Transverse colon (tissue), 4 donors: ENCODE measurements around the gene DIP2A. TPM values are rescaled to one million over a fixed set of nuclear protein-coding genes. Genes with fewer than 3 reads are reported as not detected.
"Not testable (repeated sequence)": the region's sequence is repeated elsewhere in the genome, so short reads cannot be mapped to it uniquely, and the experiment has no call there.

ENCODE experiments used
- DNase-seq: peaks from one replicate; pipeline ENCODE4 v3.0.0-alpha.2; 2019
- H3K27ac ChIP-seq, 4 donors: fragments of 200-600 bp; sonication (generic); 2 replicates each; pipeline ENCODE4 v1.5.1; 2016 to 2018; ENCODE audit warnings: inconsistent platforms in 4 of 4
- H3K27me3 ChIP-seq: fragments of 200-600 bp; sonication (generic); 2 replicates; pipeline ENCODE4 v1.5.1; 2017; ENCODE audit warnings: inconsistent platforms
- H3K36me3 ChIP-seq, 4 donors: fragments of 200-600 bp; sonication (generic); 2 replicates each; pipeline ENCODE4 v1.5.1; 2017 to 2019; ENCODE audit warnings: inconsistent platforms in 4 of 4
- H3K4me1 ChIP-seq, 4 donors: fragments of 200-600 bp; sonication (generic); 2 replicates each; pipeline ENCODE4 v1.5.1; 2017 to 2020; ENCODE audit warnings: inconsistent platforms in 4 of 4
- H3K4me3 ChIP-seq, 4 donors: fragments of 200-600 bp; sonication (generic); 1 replicate in 1 of 4; 2 replicates in 3 of 4; pipeline versions ENCODE4 v1.5.1 to v1.6.1; 2017 to 2019; ENCODE audit warnings: inconsistent platforms in 4 of 4
- H3K9me3 ChIP-seq, 2 donors: fragments of 200-600 bp; sonication (generic); 2 replicates each; pipeline ENCODE4 v1.5.1; 2017 to 2019; ENCODE audit warnings: inconsistent platforms in 2 of 2
- EP300 ChIP-seq: sonication (generic); formaldehyde crosslinking; IDR thresholded peaks from one replicate; pipeline ENCODE4 v1.6.1; 2017; ENCODE audit warnings: antibody characterized with exemption, low read depth
- POLR2A ChIP-seq: fragments of 450-650 bp; IDR thresholded peaks from one replicate; pipeline ENCODE4 v1.6.1; 2016; ENCODE audit warnings: antibody characterized with exemption, mild to moderate bottlenecking, moderate library complexity
- POLR2AphosphoS5 ChIP-seq, 3 donors: sonication (generic); formaldehyde crosslinking; IDR thresholded peaks; one replicate each; pipeline ENCODE4 v1.6.1; 2016; ENCODE audit warnings: antibody characterized with exemption in 3 of 3
- WGBS, 2 donors: methylation state at CpG; one replicate each; pipeline ENCODE4 v1.1.5; 2018; ENCODE audit warnings: low coverage in 1 of 2; 5-methylcytosine and 5-hydroxymethylcytosine counted together
- in situ Hi-C, 4 donors: fragments of 200-750 bp; cut with MboI; loops; one replicate each; pipeline versions ENCODE4 v1.15.0 to v1.15.1; 2017; ENCODE audit warnings: low sequenced_read_pairs in 3 of 4, low pct_ligation_motif_present in 1 of 4, low pct_unique_long_range_greater_than_20kb in 1 of 4
- intact Hi-C: fragments of 100-400 bp; cut with DNase I; formaldehyde crosslinking; loops from one replicate; pipeline ENCODE4 v1.15.1; 2023; ENCODE audit warnings: low total_unique reads
- total RNA-seq, 4 donors: library from RNA; depleted of rRNA; stranded (reverse); fragments of >200 nt; gene quantifications; one replicate each; pipeline ENCODE4 v1.1.0, GENCODE V29; 2016
- TF ChIP-seq, protein P1 (sequence below), 5 experiments: fragments of 200-600 bp in 3 of 5; fragments of 450-650 bp in 2 of 5; sonication (generic) in 3 of 5; IDR thresholded peaks; 1 replicate in 2 of 5; 2 replicates in 3 of 5; pipeline ENCODE4 v1.5.1; 2016 to 2017; ENCODE audit warnings: antibody characterized with exemption in 5 of 5, inconsistent platforms in 3 of 5, mild to moderate bottlenecking in 2 of 5, moderate library complexity in 1 of 5

Gene DIP2A
- total RNA-seq, 4 donors from 2014 or later = 68.8 to 121 (median 92.9) TPM

DNA sequence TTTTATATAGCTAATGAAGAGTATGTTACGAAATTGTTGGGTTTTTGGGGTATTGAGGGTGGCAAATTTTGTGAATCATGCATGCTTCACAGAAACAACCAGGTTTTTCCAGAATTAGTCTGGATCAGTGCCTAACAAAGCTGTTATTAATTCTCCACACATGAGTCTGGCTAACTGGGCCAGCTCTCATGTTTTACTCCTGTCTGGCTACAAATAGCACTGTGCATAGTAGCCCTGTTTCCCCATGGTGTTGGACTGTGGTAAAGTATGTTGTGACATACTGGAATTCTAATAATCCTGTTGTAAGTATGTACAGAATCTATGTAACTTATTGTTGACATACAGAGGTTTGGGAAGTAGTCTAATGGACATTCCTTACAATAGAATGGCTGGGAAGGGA lies 110.4 kb downstream of the DIP2A start:
- intact Hi-C loops = no loop called here
- Histone ChIP-seq H3K9me3 (peaks cover 4% of the 10 kb centered on the region in 2 donors), H3K27ac (no peak overlapping the region), H3K4me1 (no peaks in the 10 kb centered on the region), H3K4me3 (no peak overlapping the region), H3K27me3 (no peaks in the 10 kb centered on the region), H3K36me3 (peaks cover 0 to 36% (median 12%) of the 10 kb centered on the region in 4 donors)
- in situ Hi-C loops = no loop called here
- TF ChIP-seq POLR2A (no peak), EP300 (no peak), POLR2AphosphoS5 (IDR thresholded peaks at IDR 0.05) (no peak)
- TF ChIP-seq, protein P1, sequence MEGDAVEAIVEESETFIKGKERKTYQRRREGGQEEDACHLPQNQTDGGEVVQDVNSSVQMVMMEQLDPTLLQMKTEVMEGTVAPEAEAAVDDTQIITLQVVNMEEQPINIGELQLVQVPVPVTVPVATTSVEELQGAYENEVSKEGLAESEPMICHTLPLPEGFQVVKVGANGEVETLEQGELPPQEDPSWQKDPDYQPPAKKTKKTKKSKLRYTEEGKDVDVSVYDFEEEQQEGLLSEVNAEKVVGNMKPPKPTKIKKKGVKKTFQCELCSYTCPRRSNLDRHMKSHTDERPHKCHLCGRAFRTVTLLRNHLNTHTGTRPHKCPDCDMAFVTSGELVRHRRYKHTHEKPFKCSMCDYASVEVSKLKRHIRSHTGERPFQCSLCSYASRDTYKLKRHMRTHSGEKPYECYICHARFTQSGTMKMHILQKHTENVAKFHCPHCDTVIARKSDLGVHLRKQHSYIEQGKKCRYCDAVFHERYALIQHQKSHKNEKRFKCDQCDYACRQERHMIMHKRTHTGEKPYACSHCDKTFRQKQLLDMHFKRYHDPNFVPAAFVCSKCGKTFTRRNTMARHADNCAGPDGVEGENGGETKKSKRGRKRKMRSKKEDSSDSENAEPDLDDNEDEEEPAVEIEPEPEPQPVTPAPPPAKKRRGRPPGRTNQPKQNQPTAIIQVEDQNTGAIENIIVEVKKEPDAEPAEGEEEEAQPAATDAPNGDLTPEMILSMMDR (IDR thresholded peaks at IDR 0.05) = no peak
- no peak for DNase-seq
- 89 to 94% methylated on average over 1 of the region's 1 CpG for WGBS, 2 donors

DNA sequence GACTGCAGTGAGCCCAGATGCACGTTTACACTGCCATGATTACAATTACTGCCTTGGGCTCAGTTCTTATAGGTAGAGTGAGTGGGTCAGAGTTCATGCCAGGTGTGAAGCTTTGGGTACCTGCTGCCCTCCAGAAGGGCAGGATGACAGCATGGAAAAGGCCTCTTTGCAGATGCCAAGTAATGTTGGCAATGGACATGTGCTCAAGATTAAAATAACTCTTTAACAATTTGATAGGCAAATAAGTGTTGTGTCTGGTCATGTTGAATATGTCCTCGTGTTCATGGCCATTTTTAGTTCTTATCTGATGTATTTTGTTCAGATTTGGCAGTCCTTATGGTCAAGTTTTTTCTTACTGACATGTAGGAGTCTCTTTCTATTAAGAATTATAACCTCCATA lies 111.4 kb downstream of the DIP2A start:
- Histone ChIP-seq H3K27ac (no peak overlapping the region), H3K4me1 (no peaks in the 10 kb centered on the region), H3K4me3 (no peak overlapping the region), H3K36me3 (peaks cover 0 to 34% (median 12%) of the 10 kb centered on the region in 4 donors), H3K9me3 (peaks cover 4% of the 10 kb centered on the region in 2 donors), H3K27me3 (no peaks in the 10 kb centered on the region)
- intact Hi-C loops (no loop called here), in situ Hi-C loops (no loop called here)
- no peak for DNase-seq
- no peak for TF ChIP-seq EP300
- TF ChIP-seq POLR2AphosphoS5 (IDR thresholded peaks at IDR 0.05) = no peak
- TF ChIP-seq, protein P1 (IDR thresholded peaks at IDR 0.05) = no peak
- no peak for TF ChIP-seq POLR2A
- 84% methylated on average over 2 of the region's 2 CpGs; no CpG with 5 or more reads in 1 of the 2 donors for WGBS, 2 donors

DNA sequence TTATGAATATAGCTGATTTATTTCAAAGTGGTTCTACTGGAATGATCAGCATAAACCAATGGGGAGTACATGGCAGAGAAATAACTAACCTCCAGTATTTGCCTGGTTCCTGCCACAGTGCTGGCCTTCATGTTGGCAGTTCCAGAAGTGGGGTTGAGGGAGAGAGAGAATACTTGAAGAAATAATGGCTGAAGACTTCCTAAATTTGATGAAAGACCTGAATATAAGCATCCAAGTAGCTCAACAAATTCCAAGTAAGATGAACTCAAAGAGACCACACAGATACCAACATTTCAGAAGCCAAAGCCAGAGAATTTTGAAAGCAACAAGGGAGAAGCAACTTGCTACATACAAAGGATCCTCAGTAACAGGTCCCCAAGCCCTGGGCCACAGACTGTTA lies 111.9 kb downstream of the DIP2A start:
- intact Hi-C loops (no loop called here), in situ Hi-C loops (no loop called here)
- Histone ChIP-seq H3K9me3 (peaks cover 4% of the 10 kb centered on the region in 2 donors), H3K27ac (no peak overlapping the region), H3K4me3 (no peak overlapping the region), H3K4me1 (no peaks in the 10 kb centered on the region), H3K27me3 (no peaks in the 10 kb centered on the region), H3K36me3 (peaks cover 0 to 34% (median 12%) of the 10 kb centered on the region in 4 donors)
- TF ChIP-seq POLR2A (no peak), EP300 (no peak), POLR2AphosphoS5 (IDR thresholded peaks at IDR 0.05) (no peak)
- TF ChIP-seq, protein P1 (IDR thresholded peaks at IDR 0.05) = no peak
- no peak for DNase-seq

DNA sequence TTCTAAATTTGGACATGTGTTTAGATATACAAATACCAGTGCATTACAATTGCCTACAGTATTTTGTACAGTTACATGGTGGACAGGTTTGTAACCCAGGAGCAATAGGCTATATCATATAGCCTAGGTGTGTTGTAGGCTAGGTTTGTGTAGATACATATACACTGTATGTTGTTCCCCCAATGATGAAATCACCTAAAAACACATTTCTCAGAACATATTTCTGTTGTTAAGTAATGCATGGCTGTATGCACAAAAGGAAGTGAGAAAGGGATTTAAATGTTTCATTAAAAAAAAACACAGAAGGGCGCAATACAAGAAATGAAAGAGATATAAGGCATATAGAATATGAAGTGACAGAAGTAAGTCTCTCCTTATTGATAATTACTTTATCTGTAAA lies 114.2 kb downstream of the DIP2A start:
- H3K9me3 ChIP-seq = peaks cover 4% of the 10 kb centered on the region in 2 donors
- H3K4me3 ChIP-seq = no peak overlapping the region
- no peak for TF ChIP-seq POLR2AphosphoS5 (IDR thresholded peaks at IDR 0.05)
- TF ChIP-seq POLR2A = no peak
- TF ChIP-seq, protein P1 (IDR thresholded peaks at IDR 0.05) = no peak
- TF ChIP-seq EP300 = no peak
- in situ Hi-C loops (no loop called here), intact Hi-C loops (no loop called here)
- no peaks in the 10 kb centered on the region for H3K27me3 ChIP-seq
- H3K36me3 ChIP-seq = peaks cover 0 to 29% (median 9%) of the 10 kb centered on the region in 4 donors
- no peak for DNase-seq
- H3K4me1 ChIP-seq = no peaks in the 10 kb centered on the region
- WGBS, 2 donors = 100% methylated on average over 1 of the region's 1 CpG
- no peak overlapping the region for H3K27ac ChIP-seq

DNA sequence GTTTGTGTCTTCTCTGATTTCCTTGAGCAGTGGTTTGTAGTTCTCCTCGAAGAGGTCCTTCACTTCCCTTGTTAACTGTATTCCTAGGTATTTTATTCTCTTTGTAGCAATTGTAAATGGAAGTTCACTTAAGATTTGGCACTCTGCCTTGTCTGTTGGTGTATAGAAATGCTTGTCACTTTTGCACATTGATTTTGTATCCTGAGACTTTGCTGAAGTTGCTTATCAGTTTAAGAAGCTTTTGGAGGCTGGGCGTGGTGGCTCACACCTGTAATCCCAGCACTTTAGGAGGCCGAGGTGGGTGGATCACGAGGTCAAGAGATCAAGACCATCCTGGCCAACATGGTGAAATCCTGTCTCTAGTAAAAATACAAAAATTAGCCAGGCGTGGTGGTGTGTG lies 119.1 kb downstream of the DIP2A start:
- intact Hi-C loops, DNase-seq, H3K27me3 ChIP-seq, H3K4me3 ChIP-seq, H3K4me1 ChIP-seq, H3K27ac ChIP-seq, in situ Hi-C loops: not testable (repeated sequence)
- H3K9me3 ChIP-seq = peaks cover 16 to 23% of the 10 kb centered on the region in 2 donors
- peaks cover 0 to 18% (median 9%) of the 10 kb centered on the region in 4 donors for H3K36me3 ChIP-seq
- 89 to 92% methylated on average over 3 to 5 of the region's 5 CpGs for WGBS, 2 donors

DNA sequence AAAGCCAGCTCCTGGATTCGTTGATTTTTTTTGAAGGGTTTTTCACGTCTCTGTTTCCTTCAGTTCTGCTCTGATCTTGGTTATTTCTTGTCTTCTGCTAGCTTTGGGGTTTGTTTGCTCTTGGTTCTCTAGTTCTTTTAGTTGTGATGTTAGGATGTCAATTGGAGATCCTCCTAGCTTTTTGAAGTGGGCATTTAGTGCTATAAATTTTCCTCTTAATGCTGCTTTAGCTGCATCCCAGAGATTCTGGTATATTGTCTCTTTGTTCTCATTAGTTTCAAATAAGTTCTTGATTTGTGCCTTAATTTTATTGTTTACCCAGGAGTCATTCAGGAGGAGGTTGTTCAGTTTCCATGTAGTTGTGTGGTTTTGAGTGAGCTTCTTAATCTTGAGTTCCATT lies 120.7 kb downstream of the DIP2A start:
- DNase-seq, intact Hi-C loops, in situ Hi-C loops, H3K27ac ChIP-seq, H3K4me1 ChIP-seq, H3K27me3 ChIP-seq, H3K4me3 ChIP-seq: not testable (repeated sequence)
- peaks cover 0 to 18% (median 6%) of the 10 kb centered on the region in 4 donors for H3K36me3 ChIP-seq
- H3K9me3 ChIP-seq = peaks cover 12 to 18% of the 10 kb centered on the region in 2 donors
- WGBS, 2 donors = 91 to 98% methylated on average over 2 of the region's 2 CpGs
